ENCODE results near the gene BOC. TPM values are rescaled to one million over a fixed set of nuclear protein-coding genes. Genes with fewer than 3 reads are reported as not detected.

Gene BOC
- total and polyA plus RNA-seq, 2 of the 13 experiments (the other 11 are each of a cell fraction or from before 2014, with no cell fraction given) = 0.04 TPM; not detected in 1

DNA sequence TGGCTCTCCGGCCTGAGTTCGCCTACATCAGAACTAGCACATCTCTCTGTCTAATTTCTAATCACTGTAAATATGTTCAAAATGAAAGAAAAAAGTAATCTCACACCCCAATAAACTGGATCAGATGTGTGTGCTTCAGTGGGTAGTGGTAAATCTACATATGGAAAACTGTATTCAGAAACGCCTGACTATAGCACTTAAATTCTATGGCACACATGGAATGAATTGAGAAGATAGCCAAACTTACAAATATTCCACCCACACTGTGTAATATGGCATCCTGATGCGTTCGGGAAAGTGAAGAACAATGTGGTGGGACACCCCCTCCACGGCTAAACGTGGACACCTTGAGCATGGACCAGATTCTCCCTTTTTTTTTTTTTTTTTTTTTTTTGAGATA, 40.6 kb upstream of the BOC start:
- ChIA-PET CTCF (ENCODE audit: low intra/inter-chr PET ratio, low total read pairs) (no interaction called here), POLR2A (no interaction called here)
- H3K9me3 ChIP-seq (ENCODE audit: low read length) = no peaks in the 10 kb centered on the region
- no TSS peak for BruUV-seq (replicated peaks)
- WGBS (ENCODE audit: low lambda C conversion rate) = 31% methylated on average over 7 of the region's 7 CpGs
- H3K27me3 ChIP-seq (ENCODE audit: control insufficient read depth in 1 of 2, insufficient read depth in 2 of 2, low read length in 2 of 2) = peaks cover 2 to 15% of the 10 kb centered on the region in 2 experiments; a peak in 4 of 5 replicates
- H3K4me2 ChIP-seq (ENCODE audit: low read depth, low read length) = no peak overlapping the region
- TF ChIP-seq PHF8 (CRISPR knock-in tag; IDR thresholded peaks at IDR 0.05) = no peak
- TF ChIP-seq ZMAT3 (CRISPR knock-in tag; conservative IDR thresholded peaks at IDR 0.05) = no peak
- TF ChIP-seq, protein P1, sequence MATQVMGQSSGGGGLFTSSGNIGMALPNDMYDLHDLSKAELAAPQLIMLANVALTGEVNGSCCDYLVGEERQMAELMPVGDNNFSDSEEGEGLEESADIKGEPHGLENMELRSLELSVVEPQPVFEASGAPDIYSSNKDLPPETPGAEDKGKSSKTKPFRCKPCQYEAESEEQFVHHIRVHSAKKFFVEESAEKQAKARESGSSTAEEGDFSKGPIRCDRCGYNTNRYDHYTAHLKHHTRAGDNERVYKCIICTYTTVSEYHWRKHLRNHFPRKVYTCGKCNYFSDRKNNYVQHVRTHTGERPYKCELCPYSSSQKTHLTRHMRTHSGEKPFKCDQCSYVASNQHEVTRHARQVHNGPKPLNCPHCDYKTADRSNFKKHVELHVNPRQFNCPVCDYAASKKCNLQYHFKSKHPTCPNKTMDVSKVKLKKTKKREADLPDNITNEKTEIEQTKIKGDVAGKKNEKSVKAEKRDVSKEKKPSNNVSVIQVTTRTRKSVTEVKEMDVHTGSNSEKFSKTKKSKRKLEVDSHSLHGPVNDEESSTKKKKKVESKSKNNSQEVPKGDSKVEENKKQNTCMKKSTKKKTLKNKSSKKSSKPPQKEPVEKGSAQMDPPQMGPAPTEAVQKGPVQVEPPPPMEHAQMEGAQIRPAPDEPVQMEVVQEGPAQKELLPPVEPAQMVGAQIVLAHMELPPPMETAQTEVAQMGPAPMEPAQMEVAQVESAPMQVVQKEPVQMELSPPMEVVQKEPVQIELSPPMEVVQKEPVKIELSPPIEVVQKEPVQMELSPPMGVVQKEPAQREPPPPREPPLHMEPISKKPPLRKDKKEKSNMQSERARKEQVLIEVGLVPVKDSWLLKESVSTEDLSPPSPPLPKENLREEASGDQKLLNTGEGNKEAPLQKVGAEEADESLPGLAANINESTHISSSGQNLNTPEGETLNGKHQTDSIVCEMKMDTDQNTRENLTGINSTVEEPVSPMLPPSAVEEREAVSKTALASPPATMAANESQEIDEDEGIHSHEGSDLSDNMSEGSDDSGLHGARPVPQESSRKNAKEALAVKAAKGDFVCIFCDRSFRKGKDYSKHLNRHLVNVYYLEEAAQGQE (IDR thresholded peaks at IDR 0.05; ENCODE audit: borderline replicate concordance in 1 of 2, low read depth in 1 of 2, low read length in 2 of 2) = no peak
- no peak for TF ChIP-seq ZNF737 (CRISPR knock-in tag; IDR thresholded peaks at IDR 0.05; ENCODE audit: borderline replicate concordance)
- no peak for TF ChIP-seq ZNF572 (CRISPR knock-in tag; IDR thresholded peaks at IDR 0.05)
- TF ChIP-seq MXD4 (CRISPR knock-in tag; IDR thresholded peaks at IDR 0.05) = no peak
- TF ChIP-seq ATF7-NPFF (CRISPR knock-in tag; IDR thresholded peaks at IDR 0.05; ENCODE audit: low read depth) = no peak
- no peak for TF ChIP-seq HNF4G (IDR thresholded peaks at IDR 0.05; ENCODE audit: borderline replicate concordance, low read depth, low read length)
- TF ChIP-seq HNF4G (CRISPR knock-in tag; IDR thresholded peaks at IDR 0.05; ENCODE audit: borderline replicate concordance, low read depth) = no peak
- TF ChIP-seq, protein P2, sequence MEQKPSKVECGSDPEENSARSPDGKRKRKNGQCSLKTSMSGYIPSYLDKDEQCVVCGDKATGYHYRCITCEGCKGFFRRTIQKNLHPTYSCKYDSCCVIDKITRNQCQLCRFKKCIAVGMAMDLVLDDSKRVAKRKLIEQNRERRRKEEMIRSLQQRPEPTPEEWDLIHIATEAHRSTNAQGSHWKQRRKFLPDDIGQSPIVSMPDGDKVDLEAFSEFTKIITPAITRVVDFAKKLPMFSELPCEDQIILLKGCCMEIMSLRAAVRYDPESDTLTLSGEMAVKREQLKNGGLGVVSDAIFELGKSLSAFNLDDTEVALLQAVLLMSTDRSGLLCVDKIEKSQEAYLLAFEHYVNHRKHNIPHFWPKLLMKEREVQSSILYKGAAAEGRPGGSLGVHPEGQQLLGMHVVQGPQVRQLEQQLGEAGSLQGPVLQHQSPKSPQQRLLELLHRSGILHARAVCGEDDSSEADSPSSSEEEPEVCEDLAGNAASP (CRISPR knock-in tag; IDR thresholded peaks at IDR 0.05; ENCODE audit: borderline replicate concordance) = no peak
- no peak for TF ChIP-seq SPEN (CRISPR knock-in tag; IDR thresholded peaks at IDR 0.05; ENCODE audit: low read depth)
- no peak for TF ChIP-seq ZNF792 (CRISPR knock-in tag; IDR thresholded peaks at IDR 0.05)
- TF ChIP-seq, protein P3, sequence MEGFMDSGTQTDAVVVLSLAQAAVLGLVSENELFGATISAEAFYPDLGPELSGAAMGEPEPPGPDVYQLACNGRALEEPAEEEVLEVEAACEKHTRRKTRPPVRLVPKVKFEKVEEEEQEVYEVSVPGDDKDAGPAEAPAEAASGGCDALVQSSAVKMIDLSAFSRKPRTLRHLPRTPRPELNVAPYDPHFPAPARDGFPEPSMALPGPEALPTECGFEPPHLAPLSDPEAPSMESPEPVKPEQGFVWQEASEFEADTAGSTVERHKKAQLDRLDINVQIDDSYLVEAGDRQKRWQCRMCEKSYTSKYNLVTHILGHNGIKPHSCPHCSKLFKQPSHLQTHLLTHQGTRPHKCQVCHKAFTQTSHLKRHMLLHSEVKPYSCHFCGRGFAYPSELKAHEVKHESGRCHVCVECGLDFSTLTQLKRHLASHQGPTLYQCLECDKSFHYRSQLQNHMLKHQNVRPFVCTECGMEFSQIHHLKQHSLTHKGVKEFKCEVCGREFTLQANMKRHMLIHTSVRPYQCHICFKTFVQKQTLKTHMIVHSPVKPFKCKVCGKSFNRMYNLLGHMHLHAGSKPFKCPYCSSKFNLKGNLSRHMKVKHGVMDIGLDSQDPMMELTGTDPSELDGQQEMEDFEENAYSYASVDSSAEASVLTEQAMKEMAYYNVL (CRISPR knock-in tag; IDR thresholded peaks at IDR 0.05; ENCODE audit: borderline replicate concordance) = no peak
- no peak for TF ChIP-seq MBNL3 (CRISPR knock-in tag; conservative IDR thresholded peaks at IDR 0.05)
- no peak for TF ChIP-seq KLF11 (CRISPR knock-in tag; IDR thresholded peaks at IDR 0.05)
- TF ChIP-seq THAP11 (CRISPR knock-in tag; IDR thresholded peaks at IDR 0.05) = no peak
- TF ChIP-seq ZNF569 (CRISPR knock-in tag; IDR thresholded peaks at IDR 0.05; ENCODE audit: borderline replicate concordance) = no peak
- no peak overlapping the region for H3K9ac ChIP-seq (ENCODE audit: insufficient read depth, low read depth, low read length)
- in situ Hi-C loops (cut with HindIII; ENCODE audit: extremely low pct_ligation_motif_present, low pct_unique_long_range_greater_than_20kb) = no loop called here
- no peaks in the 10 kb centered on the region for H3K79me2 ChIP-seq (ENCODE audit: insufficient read depth, low read length)
- no peak overlapping the region for H3K4me3 ChIP-seq (replicated peaks in 1 of 3; ENCODE audit: insufficient read depth in 1 of 3, low read depth in 2 of 3, low read length in 3 of 3)
- DNase-seq (ENCODE audit: low spot score) = no peak
- no peaks in the 10 kb centered on the region for H3K4me1 ChIP-seq (ENCODE audit: insufficient read depth, low read length)
- no peak for FAIRE-seq
- ATAC-seq = no peak
- intact Hi-C loops (cut with micrococcal nuclease; ENCODE audit: unreplicated experiment) = no loop called here
- no peak overlapping the region for H3K27ac ChIP-seq (ENCODE audit: extremely low read length, insufficient read depth, low read length)
- H4K20me1 ChIP-seq (ENCODE audit: insufficient read depth, low read length) = no peaks in the 10 kb centered on the region
- H3K36me3 ChIP-seq (replicated peaks in 1 of 2; ENCODE audit: control insufficient read depth in 1 of 2, insufficient read depth in 2 of 2, low read length in 2 of 2) = no peaks in the 10 kb centered on the region
- H2AFZ ChIP-seq (ENCODE audit: low read length) = no peak overlapping the region

All from HepG2 (cell line).